ENCODE data around the gene NR0B1. TPM values are rescaled to one million over a fixed set of nuclear protein-coding genes. Genes with fewer than 3 reads are reported as not detected.

The NR0B1 gene, protein sequence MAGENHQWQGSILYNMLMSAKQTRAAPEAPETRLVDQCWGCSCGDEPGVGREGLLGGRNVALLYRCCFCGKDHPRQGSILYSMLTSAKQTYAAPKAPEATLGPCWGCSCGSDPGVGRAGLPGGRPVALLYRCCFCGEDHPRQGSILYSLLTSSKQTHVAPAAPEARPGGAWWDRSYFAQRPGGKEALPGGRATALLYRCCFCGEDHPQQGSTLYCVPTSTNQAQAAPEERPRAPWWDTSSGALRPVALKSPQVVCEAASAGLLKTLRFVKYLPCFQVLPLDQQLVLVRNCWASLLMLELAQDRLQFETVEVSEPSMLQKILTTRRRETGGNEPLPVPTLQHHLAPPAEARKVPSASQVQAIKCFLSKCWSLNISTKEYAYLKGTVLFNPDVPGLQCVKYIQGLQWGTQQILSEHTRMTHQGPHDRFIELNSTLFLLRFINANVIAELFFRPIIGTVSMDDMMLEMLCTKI
- total RNA-seq: 0.19 and 0.26 TPM in 2 replicates

DNA sequence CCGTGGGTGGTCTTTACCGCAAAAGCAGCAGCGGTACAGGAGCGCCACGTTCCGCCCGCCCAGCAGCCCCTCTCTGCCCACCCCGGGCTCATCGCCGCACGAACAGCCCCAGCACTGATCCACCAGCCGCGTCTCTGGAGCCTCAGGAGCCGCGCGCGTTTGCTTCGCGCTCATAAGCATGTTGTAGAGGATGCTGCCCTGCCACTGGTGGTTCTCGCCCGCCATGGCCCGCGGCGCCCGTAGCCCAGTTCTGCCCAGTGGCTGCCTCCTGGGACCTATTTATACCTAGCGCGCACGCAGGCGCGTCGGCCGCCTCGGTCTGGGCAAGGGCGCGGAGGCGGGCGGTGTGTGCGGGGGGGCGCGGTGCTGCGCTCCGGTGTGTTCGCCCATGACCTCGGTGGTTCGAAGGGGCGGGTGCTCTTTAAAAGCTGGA lies at the start of gene NR0B1:
NR0B1 (minus strand) TSS at position 252 of the 433 bp plus-strand sequence; CDS start at position 225, 27 bp downstream.

Other genes starting within 250 kb of the NR0B1 start
- gene MAGEB2, start 93.8 kb downstream of the NR0B1 start, total RNA-seq: not detected in 2 replicates
- not detected in 2 replicates for gene MAGEB3, start 78.7 kb downstream of the NR0B1 start, total RNA-seq
- gene MAGEB4, start 67.4 kb downstream of the NR0B1 start, total RNA-seq: not detected in 2 replicates
- not detected in 2 replicates for gene MAGEB1, start 62.2 kb downstream of the NR0B1 start, total RNA-seq

All from aortic smooth muscle cell (primary cell).